Retinal pigment epithelial cell (primary cell): ENCODE measurements around the gene EPC2.

Experiments used
- DNase-seq: peaks from one replicate; pipeline ENCODE4 v3.0.0-alpha.2; 2010; ENCODE audit warnings: low read depth
- H3K4me3 ChIP-seq: 2 replicates; pipeline ENCODE4 v1.5.1; 2011; ENCODE audit warnings: mild to moderate bottlenecking, low read length, control low read depth, moderate library complexity
- TF ChIP-seq, protein P1 (sequence below): conservative IDR thresholded peaks from 2 replicates; pipeline ENCODE4 v1.5.1; 2011; ENCODE audit warnings: low read depth, low read length, control low read depth, inconsistent platforms

The EPC2 gene

DNA sequence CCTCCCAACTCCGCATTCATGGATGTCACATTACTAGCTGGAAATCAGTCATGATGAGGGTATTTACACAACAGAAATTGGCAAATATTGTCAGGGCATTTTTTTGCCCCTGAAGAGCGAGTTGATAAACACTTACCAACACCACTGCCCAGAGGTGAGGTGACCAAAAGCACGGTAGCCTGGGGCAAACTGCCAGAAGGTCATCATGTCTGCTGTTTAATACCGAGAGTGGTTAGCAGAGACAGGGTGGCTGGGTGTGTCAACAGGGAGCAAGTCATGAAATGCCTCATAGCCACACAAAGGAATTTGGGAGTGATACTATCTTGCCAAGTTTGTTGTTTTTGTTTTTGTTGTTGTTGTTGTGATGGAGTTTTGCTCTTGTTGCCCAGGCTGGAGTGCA, 37.0 kb upstream of the EPC2 start:
- H3K4me3 ChIP-seq = no peak overlapping the region
- DNase-seq = no peak
- TF ChIP-seq, protein P1, sequence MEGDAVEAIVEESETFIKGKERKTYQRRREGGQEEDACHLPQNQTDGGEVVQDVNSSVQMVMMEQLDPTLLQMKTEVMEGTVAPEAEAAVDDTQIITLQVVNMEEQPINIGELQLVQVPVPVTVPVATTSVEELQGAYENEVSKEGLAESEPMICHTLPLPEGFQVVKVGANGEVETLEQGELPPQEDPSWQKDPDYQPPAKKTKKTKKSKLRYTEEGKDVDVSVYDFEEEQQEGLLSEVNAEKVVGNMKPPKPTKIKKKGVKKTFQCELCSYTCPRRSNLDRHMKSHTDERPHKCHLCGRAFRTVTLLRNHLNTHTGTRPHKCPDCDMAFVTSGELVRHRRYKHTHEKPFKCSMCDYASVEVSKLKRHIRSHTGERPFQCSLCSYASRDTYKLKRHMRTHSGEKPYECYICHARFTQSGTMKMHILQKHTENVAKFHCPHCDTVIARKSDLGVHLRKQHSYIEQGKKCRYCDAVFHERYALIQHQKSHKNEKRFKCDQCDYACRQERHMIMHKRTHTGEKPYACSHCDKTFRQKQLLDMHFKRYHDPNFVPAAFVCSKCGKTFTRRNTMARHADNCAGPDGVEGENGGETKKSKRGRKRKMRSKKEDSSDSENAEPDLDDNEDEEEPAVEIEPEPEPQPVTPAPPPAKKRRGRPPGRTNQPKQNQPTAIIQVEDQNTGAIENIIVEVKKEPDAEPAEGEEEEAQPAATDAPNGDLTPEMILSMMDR = no peak

DNA sequence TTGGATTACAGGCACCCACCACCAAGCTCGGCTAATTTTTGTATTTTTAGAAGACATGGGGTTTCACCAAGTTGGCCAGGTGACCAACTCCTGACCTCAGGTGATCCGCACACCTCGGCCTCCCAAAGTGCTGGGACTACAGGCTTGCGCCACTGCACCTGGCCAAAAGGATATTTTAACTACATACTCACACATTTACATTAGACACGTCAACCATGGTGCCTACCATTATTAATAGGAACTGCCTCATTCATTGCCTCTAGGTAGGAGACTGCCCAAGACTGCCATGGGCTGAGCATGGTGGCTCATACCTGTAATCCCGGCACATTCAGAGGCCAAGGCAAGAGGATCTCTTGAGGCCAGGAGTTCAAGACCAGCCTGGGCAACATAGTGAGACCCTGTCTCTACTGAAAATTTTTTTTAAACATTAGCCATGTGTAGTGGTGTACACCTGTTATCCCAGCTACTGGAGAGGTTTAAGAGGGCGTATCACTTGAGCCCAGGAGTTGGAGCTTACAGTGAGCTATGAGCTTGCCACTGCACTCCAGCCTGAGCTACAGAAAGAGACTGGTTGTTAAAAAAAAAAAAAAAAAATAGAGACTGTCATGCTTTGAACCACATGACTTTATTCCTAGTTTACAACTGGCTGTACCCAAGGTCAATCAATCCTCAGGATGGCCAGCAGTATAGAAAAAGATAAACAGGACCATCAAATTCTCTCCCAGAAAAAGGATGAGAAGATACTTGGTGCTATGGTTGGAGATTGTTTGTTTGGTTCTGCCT, 31.1 kb upstream of the EPC2 start:
- no peak for DNase-seq
- no peak overlapping the region for H3K4me3 ChIP-seq
- TF ChIP-seq, protein P1 = no peak

DNA sequence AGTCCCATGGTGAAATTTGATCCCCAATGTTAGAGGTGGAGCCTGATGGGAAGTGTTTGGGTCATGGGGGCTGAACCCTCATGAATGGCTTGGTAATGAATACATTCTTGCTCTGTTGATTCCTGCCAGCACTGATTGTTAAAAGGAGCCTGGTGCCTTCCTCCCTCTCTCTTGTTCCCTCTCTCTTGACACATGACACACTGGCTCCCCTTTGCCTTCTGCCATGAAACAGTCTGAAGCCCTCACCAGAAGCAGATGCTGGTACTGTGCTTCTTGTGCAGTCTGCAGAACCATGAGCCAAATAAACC, 30.6 kb upstream of the EPC2 start:
- peak; percentile 5 for DNase-seq
- H3K4me3 ChIP-seq = no peak overlapping the region
- TF ChIP-seq, protein P1 = no peak

DNA sequence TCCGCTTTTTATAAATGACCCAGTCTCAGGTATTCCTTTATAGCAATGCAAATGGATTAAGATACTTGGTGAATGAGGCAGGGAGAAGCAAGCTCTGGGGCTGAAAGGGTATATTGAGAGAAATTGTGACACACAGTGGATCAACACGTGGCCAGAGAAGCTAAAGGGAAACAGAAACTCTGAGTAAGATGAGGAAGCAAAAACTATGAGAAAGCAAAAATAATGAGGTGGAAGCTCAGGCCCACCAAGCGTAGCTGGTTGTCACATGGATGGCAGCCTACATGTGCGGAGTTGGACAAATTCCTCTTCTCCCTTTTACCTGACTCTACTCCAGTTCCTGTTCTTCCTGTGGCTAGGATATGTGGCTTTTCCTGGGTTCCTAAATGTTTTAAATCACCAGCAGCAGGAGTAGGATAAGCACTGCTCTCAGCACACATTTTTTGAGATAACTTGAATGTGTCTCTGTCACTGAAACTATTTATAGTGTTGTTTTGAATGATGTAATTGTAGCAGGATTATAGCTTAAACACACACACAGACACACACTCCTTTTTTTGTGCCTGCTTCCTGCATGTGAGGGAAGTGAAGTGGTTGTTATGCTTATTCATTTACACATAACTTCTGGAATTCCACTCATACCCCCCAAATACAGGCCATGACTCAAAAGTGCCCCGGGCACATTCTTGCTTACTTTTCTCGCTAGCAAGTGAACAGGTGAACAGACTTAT, 30.1 kb upstream of the EPC2 start:
- peak overlapping the region; percentile 16 for H3K4me3 ChIP-seq
- TF ChIP-seq, protein P1 = no peak
- DNase-seq = peak; percentile 71

DNA sequence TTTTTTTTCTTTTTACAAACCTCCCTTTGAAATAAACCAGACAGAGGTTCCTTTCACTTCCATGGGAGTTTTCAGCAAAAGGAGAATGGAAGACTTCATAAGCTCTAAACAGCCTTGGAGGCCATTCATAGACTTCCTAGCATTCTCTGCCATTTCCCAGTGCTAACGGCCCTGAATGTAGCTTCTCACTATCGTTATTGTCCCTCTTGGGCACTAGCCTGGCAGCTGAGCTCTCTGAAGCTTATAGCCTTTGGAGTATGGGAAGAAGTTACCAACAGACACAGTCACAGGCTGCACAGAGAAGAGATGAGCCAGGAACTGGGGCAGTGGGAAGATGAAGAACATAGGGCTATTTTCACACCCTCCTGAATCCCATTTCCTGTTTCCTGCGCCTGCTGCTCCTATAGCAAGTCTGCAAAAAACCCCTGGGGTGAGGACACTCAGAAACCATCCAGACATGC, 29.1 kb upstream of the EPC2 start:
- no peak overlapping the region for H3K4me3 ChIP-seq
- DNase-seq = no peak
- TF ChIP-seq, protein P1 = no peak

DNA sequence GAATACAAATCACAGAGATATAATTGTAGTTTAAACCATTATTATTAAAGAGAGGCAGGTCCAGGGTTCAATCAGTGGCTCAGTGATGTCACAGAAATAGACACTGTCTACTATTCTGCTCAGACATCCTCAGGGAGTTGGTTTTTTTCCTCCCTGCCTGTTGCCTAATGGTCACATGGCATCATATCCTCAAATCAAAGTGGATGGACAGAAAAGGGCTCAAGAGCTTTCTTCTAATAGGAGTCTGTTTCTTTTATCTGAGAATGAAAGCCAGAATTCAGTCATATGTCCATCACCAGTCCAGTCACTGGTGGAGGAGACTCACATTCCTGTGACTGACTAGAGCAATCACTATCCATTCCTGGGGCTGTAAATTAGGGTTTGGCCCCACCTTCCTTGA, 27.9 kb upstream of the EPC2 start:
- no peak overlapping the region for H3K4me3 ChIP-seq
- DNase-seq = no peak
- TF ChIP-seq, protein P1 = no peak

DNA sequence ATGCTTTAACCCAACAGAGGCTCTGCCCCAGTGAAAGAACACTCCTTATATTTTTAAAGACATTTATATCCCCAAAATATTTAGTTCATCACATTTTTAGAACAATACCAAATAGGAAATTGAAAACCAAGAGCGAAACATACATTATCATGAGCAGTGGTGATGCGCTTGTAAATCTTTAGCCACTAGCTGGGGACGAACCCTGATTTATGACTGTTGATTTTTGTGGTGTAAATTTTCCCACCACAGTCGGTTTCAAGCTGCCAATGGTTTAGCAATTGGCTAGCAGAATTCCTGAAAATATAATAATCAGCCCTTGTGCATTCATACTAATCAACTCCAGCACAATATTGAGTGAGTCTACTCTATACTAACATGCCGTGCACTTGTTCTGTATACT, 27.3 kb upstream of the EPC2 start:
- TF ChIP-seq, protein P1 = no peak
- no peak overlapping the region for H3K4me3 ChIP-seq

More for the DNA sequence above, 27.3 kb upstream of the EPC2 start:
- DNase-seq = no peak
